ENCODE data around the gene RNF14. TPM values are rescaled to one million over a fixed set of nuclear protein-coding genes. Genes with fewer than 3 reads are reported as not detected.

RNF14 gene
- total and polyA plus RNA-seq, 2 donors, result 31.9 to 42.6 TPM

- no peak for DNase-seq (ENCODE audit: low read depth in 6 of 9, low spot score in 9 of 9)
- WGBS, result 94% methylated on average over 9 of the region's 9 CpGs
- no peak overlapping the region for H3K4me3 ChIP-seq (ENCODE audit: low read length in 2 of 2)
- peaks cover 0 to 2% of the 10 kb centered on the region in 2 donors for H3K4me1 ChIP-seq (ENCODE audit: control insufficient read depth in 2 of 2, insufficient read depth in 2 of 2, low read length in 2 of 2)
- peaks cover 0 to 5% of the 10 kb centered on the region in 2 donors for H3K36me3 ChIP-seq (ENCODE audit: control insufficient read depth in 2 of 2, insufficient read depth in 2 of 2, low read length in 1 of 2)
- H3K27ac ChIP-seq (ENCODE audit: low read depth in 1 of 2, low read length in 1 of 2), result peak overlapping the region in 1 of 2 donors; percentile 20
- H3K9me3 ChIP-seq (ENCODE audit: control insufficient read depth in 2 of 2, insufficient read depth in 1 of 2, low read length in 1 of 2), result no peaks in the 10 kb centered on the region
- no peaks in the 10 kb centered on the region for H3K27me3 ChIP-seq (ENCODE audit: control insufficient read depth in 2 of 2, insufficient read depth in 1 of 2, low read length in 1 of 2)
Measured at GRCh38 chr5:141944076-141944475, 24.8 kb upstream of the RNF14 start.

- H3K27ac ChIP-seq (ENCODE audit: low read depth in 1 of 2, low read length in 1 of 2), result no peak overlapping the region
- no peak for DNase-seq (ENCODE audit: low read depth in 6 of 9, low spot score in 9 of 9)
- H3K4me3 ChIP-seq (ENCODE audit: low read length in 2 of 2), result no peak overlapping the region
- H3K27me3 ChIP-seq (ENCODE audit: control insufficient read depth in 2 of 2, insufficient read depth in 1 of 2, low read length in 1 of 2), result no peaks in the 10 kb centered on the region
- no peaks in the 10 kb centered on the region for H3K9me3 ChIP-seq (ENCODE audit: control insufficient read depth in 2 of 2, insufficient read depth in 1 of 2, low read length in 1 of 2)
- 90% methylated on average over 25 of the region's 25 CpGs for WGBS
- peaks cover 0 to 2% of the 10 kb centered on the region in 2 donors for H3K4me1 ChIP-seq (ENCODE audit: control insufficient read depth in 2 of 2, insufficient read depth in 2 of 2, low read length in 2 of 2)
- no peaks in the 10 kb centered on the region for H3K36me3 ChIP-seq (ENCODE audit: control insufficient read depth in 2 of 2, insufficient read depth in 2 of 2, low read length in 1 of 2)
Measured at GRCh38 chr5:141945511-141946051, 23.3 kb upstream of the RNF14 start.

DNA sequence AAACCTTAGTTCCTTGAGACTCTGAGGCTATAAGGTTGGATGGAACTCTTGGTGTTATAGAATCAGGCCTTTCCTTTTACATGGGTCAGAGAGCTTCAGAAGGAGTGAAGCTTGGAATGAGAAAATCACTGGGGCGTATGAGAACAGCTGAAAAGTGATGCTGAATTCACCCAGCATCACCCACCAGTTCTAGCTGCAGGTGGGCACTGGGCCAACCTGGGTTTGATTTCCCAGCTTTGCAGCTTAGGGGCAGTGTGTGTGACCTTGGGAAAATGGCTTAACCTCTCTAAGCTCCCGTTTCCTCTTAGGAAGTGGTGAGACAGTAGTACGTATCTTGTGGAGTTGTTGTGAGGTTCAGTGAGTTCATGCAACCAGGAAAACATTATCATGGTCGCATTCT, 21.6 kb upstream of the RNF14 start:
- no peak for DNase-seq (ENCODE audit: low read depth in 6 of 9, low spot score in 9 of 9)
- Histone ChIP-seq H3K4me1 (ENCODE audit: control insufficient read depth in 2 of 2, insufficient read depth in 2 of 2, low read length in 2 of 2) (peaks cover 0 to 9% of the 10 kb centered on the region in 2 donors), H3K27me3 (ENCODE audit: control insufficient read depth in 2 of 2, insufficient read depth in 1 of 2, low read length in 1 of 2) (no peaks in the 10 kb centered on the region), H3K27ac (ENCODE audit: low read depth in 1 of 2, low read length in 1 of 2) (no peak overlapping the region), H3K36me3 (ENCODE audit: control insufficient read depth in 2 of 2, insufficient read depth in 2 of 2, low read length in 1 of 2) (no peaks in the 10 kb centered on the region), H3K4me3 (ENCODE audit: low read length in 2 of 2) (no peak overlapping the region), H3K9me3 (ENCODE audit: control insufficient read depth in 2 of 2, insufficient read depth in 1 of 2, low read length in 1 of 2) (no peaks in the 10 kb centered on the region)
- WGBS, result 90% methylated on average over 4 of the region's 4 CpGs

DNA sequence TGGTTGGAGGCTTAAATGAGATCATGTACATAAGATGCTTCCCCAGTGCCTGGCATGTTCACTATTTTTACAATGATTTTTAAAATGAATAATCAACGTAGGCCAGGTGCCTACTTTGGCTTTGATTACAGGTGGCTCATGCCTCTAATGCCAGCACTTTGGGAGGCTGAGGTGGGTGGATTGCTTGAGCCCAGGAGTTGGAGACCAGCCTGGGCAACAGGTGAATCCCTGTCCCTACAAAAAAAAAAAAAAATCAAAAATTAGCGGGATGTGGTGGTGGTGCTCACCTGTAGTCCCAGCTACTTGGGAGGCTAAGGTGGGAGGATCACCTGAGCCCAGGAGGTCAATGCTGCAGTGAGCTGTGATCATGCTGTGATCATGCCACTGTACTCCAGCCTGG, 20.1 kb upstream of the RNF14 start:
- H3K36me3 ChIP-seq (ENCODE audit: control insufficient read depth in 2 of 2, insufficient read depth in 2 of 2, low read length in 1 of 2), result no peaks in the 10 kb centered on the region
- H3K27me3 ChIP-seq (ENCODE audit: control insufficient read depth in 2 of 2, insufficient read depth in 1 of 2, low read length in 1 of 2), result no peaks in the 10 kb centered on the region
- no peak overlapping the region for H3K27ac ChIP-seq (ENCODE audit: low read depth in 1 of 2, low read length in 1 of 2)
- DNase-seq (ENCODE audit: low read depth in 6 of 9, low spot score in 9 of 9), result no peak
- WGBS, result 95% methylated on average over 2 of the region's 2 CpGs
- peaks cover 0 to 9% of the 10 kb centered on the region in 2 donors for H3K4me1 ChIP-seq (ENCODE audit: control insufficient read depth in 2 of 2, insufficient read depth in 2 of 2, low read length in 2 of 2)
- no peaks in the 10 kb centered on the region for H3K9me3 ChIP-seq (ENCODE audit: control insufficient read depth in 2 of 2, insufficient read depth in 1 of 2, low read length in 1 of 2)
- H3K4me3 ChIP-seq (ENCODE audit: low read length in 2 of 2), result no peak overlapping the region

- no peaks in the 10 kb centered on the region for H3K27me3 ChIP-seq (ENCODE audit: control insufficient read depth in 2 of 2, insufficient read depth in 1 of 2, low read length in 1 of 2)
- WGBS, result 82% methylated on average over 2 of the region's 2 CpGs
Measured at GRCh38 chr5:141949511-141949910, 19.4 kb upstream of the RNF14 start.

GRCh38 chr5:141950207-141951005, 18.5 kb upstream of the RNF14 start:
- H3K27ac ChIP-seq (ENCODE audit: low read depth in 1 of 2, low read length in 1 of 2), result no peak overlapping the region

More at GRCh38 chr5:141949511-141949910, 19.4 kb upstream of the RNF14 start:
- DNase-seq (ENCODE audit: low read depth in 6 of 9, low spot score in 9 of 9), result no peak
- no peaks in the 10 kb centered on the region for H3K36me3 ChIP-seq (ENCODE audit: control insufficient read depth in 2 of 2, insufficient read depth in 2 of 2, low read length in 1 of 2)
- peaks cover 0 to 9% of the 10 kb centered on the region in 2 donors for H3K4me1 ChIP-seq (ENCODE audit: control insufficient read depth in 2 of 2, insufficient read depth in 2 of 2, low read length in 2 of 2)
- no peak overlapping the region for H3K4me3 ChIP-seq (ENCODE audit: low read length in 2 of 2)
- H3K27ac ChIP-seq (ENCODE audit: low read depth in 1 of 2, low read length in 1 of 2), result no peak overlapping the region
- no peaks in the 10 kb centered on the region for H3K9me3 ChIP-seq (ENCODE audit: control insufficient read depth in 2 of 2, insufficient read depth in 1 of 2, low read length in 1 of 2)

GRCh38 chr5:141951332-141951781, 17.5 kb upstream of the RNF14 start:
- Histone ChIP-seq H3K36me3 (ENCODE audit: control insufficient read depth in 2 of 2, insufficient read depth in 2 of 2, low read length in 1 of 2) (no peaks in the 10 kb centered on the region), H3K4me1 (ENCODE audit: control insufficient read depth in 2 of 2, insufficient read depth in 2 of 2, low read length in 2 of 2) (peaks cover 0 to 7% of the 10 kb centered on the region in 2 donors), H3K27ac (ENCODE audit: low read depth in 1 of 2, low read length in 1 of 2) (no peak overlapping the region), H3K9me3 (ENCODE audit: control insufficient read depth in 2 of 2, insufficient read depth in 1 of 2, low read length in 1 of 2) (no peaks in the 10 kb centered on the region), H3K27me3 (ENCODE audit: control insufficient read depth in 2 of 2, insufficient read depth in 1 of 2, low read length in 1 of 2) (no peaks in the 10 kb centered on the region), H3K4me3 (ENCODE audit: low read length in 2 of 2) (no peak overlapping the region)
- WGBS, result 48% methylated on average over 9 of the region's 9 CpGs
- peak in 3 of 9 donors; percentile 36 to 68 (median 57) for DNase-seq (ENCODE audit: low read depth in 6 of 9, low spot score in 9 of 9)

More at GRCh38 chr5:141950207-141951005, 18.5 kb upstream of the RNF14 start:
- peaks cover 0 to 9% of the 10 kb centered on the region in 2 donors for H3K4me1 ChIP-seq (ENCODE audit: control insufficient read depth in 2 of 2, insufficient read depth in 2 of 2, low read length in 2 of 2)
- H3K27me3 ChIP-seq (ENCODE audit: control insufficient read depth in 2 of 2, insufficient read depth in 1 of 2, low read length in 1 of 2), result no peaks in the 10 kb centered on the region
- H3K9me3 ChIP-seq (ENCODE audit: control insufficient read depth in 2 of 2, insufficient read depth in 1 of 2, low read length in 1 of 2), result no peaks in the 10 kb centered on the region
- H3K4me3 ChIP-seq (ENCODE audit: low read length in 2 of 2), result no peak overlapping the region
- H3K36me3 ChIP-seq (ENCODE audit: control insufficient read depth in 2 of 2, insufficient read depth in 2 of 2, low read length in 1 of 2), result no peaks in the 10 kb centered on the region
- WGBS, result 97% methylated on average over 3 of the region's 3 CpGs
- DNase-seq (ENCODE audit: low read depth in 6 of 9, low spot score in 9 of 9), result no peak

DNA sequence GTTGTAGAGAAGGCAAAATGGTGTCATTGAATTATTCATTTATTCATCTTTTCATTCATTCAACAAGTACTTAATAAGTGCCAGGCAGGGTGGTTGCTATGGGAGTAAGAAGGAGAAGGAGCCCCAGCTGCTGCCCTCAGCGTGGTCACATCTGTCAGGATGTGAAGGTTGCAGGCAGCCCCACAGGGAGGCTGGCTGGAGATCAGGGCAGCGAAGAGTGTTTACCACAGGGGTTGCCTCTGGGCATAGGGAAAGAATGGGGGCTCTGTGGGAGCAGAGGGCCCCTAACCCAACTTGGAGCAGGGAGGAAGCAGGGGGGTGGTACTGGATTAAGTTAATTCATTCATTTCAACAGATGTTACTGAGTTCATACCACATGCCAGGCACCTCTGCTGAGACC, 16.9 kb upstream of the RNF14 start:
- H3K4me1 ChIP-seq (ENCODE audit: control insufficient read depth in 2 of 2, insufficient read depth in 2 of 2, low read length in 2 of 2), result peaks cover 0 to 7% of the 10 kb centered on the region in 2 donors
- H3K9me3 ChIP-seq (ENCODE audit: control insufficient read depth in 2 of 2, insufficient read depth in 1 of 2, low read length in 1 of 2), result no peaks in the 10 kb centered on the region
- no peak overlapping the region for H3K27ac ChIP-seq (ENCODE audit: low read depth in 1 of 2, low read length in 1 of 2)
- H3K36me3 ChIP-seq (ENCODE audit: control insufficient read depth in 2 of 2, insufficient read depth in 2 of 2, low read length in 1 of 2), result no peaks in the 10 kb centered on the region
- DNase-seq (ENCODE audit: low read depth in 6 of 9, low spot score in 9 of 9), result no peak
- H3K4me3 ChIP-seq (ENCODE audit: low read length in 2 of 2), result no peak overlapping the region
- WGBS, result 44% methylated on average over 2 of the region's 2 CpGs
- no peaks in the 10 kb centered on the region for H3K27me3 ChIP-seq (ENCODE audit: control insufficient read depth in 2 of 2, insufficient read depth in 1 of 2, low read length in 1 of 2)

DNA sequence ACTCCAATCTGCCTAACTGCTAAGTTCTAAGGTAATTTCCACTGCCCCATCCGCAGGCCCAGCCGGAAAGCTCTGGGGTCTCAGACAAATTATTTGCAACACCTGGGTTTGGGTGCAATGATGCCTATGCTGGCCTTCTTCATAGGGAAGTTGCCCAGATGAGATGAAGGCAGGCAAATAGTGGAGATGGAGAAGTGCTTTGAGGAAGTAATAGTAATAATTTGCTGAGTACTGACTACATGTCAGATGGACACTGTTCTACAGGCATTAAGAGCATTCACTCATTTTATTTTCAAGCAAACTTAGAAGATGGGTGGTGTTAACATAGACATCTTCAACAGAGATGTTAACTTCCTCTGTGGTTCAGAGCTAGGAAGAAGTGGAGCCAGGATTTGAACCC, 14.7 kb upstream of the RNF14 start:
- H3K36me3 ChIP-seq (ENCODE audit: control insufficient read depth in 2 of 2, insufficient read depth in 2 of 2, low read length in 1 of 2), result no peaks in the 10 kb centered on the region
- 97% methylated on average over 2 of the region's 2 CpGs for WGBS
- DNase-seq (ENCODE audit: low read depth in 6 of 9, low spot score in 9 of 9), result no peak
- H3K4me1 ChIP-seq (ENCODE audit: control insufficient read depth in 2 of 2, insufficient read depth in 2 of 2, low read length in 2 of 2), result peaks cover 4 to 22% of the 10 kb centered on the region in 2 donors
- H3K9me3 ChIP-seq (ENCODE audit: control insufficient read depth in 2 of 2, insufficient read depth in 1 of 2, low read length in 1 of 2), result peaks cover 0 to 2% of the 10 kb centered on the region in 2 donors
- no peaks in the 10 kb centered on the region for H3K27me3 ChIP-seq (ENCODE audit: control insufficient read depth in 2 of 2, insufficient read depth in 1 of 2, low read length in 1 of 2)
- no peak overlapping the region for H3K4me3 ChIP-seq (ENCODE audit: low read length in 2 of 2)
- no peak overlapping the region for H3K27ac ChIP-seq (ENCODE audit: low read depth in 1 of 2, low read length in 1 of 2)

All from thymus (tissue), 11 donors.